DND-41 (cell line): Measurements from ENCODE around the gene OCA2.
A peak's percentile ranks its signal among the peaks of the same experiment; 100 is the strongest.

Source experiments
- ATAC-seq: fragments of 200-7000 bp; cut with Tn5 transposase; 3 replicates; pipeline ENCODE4 v1.9.1; 2021; ENCODE audit warnings: low read depth; ENCODE audit not compliant: insufficient read depth
- DNase-seq: peaks from one replicate; pipeline ENCODE4 v3.0.0-alpha.2; 2020
- H2AFZ ChIP-seq: 2 replicates; pipeline ENCODE4 v1.6.0; 2012; ENCODE audit warnings: low read depth, low read length
- H3K27ac ChIP-seq: 2 replicates; pipeline ENCODE4 v1.5.1; 2012; ENCODE audit warnings: low read length, inconsistent platforms
- H3K27me3 ChIP-seq: fragments of 200-600 bp; sonication (generic); 2 replicates; pipeline ENCODE4 v1.6.0; 2012; ENCODE audit warnings: low read length, mild to moderate bottlenecking, inconsistent platforms; ENCODE audit not compliant: insufficient read depth, poor library complexity
- H3K36me3 ChIP-seq: 2 replicates; pipeline ENCODE4 v1.5.1; 2012; ENCODE audit warnings: low read length, inconsistent platforms; ENCODE audit not compliant: insufficient read depth
- H3K4me1 ChIP-seq: 2 replicates; pipeline ENCODE4 v1.5.1; 2012; ENCODE audit warnings: mild to moderate bottlenecking, low read length; ENCODE audit not compliant: insufficient read depth
- H3K4me2 ChIP-seq: 2 replicates; pipeline ENCODE4 v1.6.0; 2012; ENCODE audit warnings: mild to moderate bottlenecking, moderate library complexity, low read length, inconsistent platforms; ENCODE audit not compliant: insufficient read depth
- H3K4me3 ChIP-seq, 2 experiments: fragments of 200-600 bp in 1 of 2; shearing (Covaris generic) in 1 of 2; 2 replicates each; pipeline ENCODE4 v1.5.1; 2012 to 2016; ENCODE audit warnings: inconsistent platforms in 2 of 2, low read length in 2 of 2, mild to moderate bottlenecking in 2 of 2, low read depth in 1 of 2, moderate library complexity in 1 of 2
- H3K79me2 ChIP-seq: 2 replicates; pipeline ENCODE4 v1.6.0; 2012; ENCODE audit warnings: low read length, inconsistent platforms; ENCODE audit not compliant: insufficient read depth
- H3K9ac ChIP-seq: 2 replicates; pipeline ENCODE4 v1.6.0; 2012; ENCODE audit warnings: low read depth, mild to moderate bottlenecking, inconsistent platforms, low read length, moderate library complexity
- H3K9me3 ChIP-seq: 2 replicates; pipeline ENCODE4 v1.5.1; 2012; ENCODE audit warnings: low read length, moderate library complexity, mild to moderate bottlenecking, inconsistent platforms; ENCODE audit not compliant: insufficient read depth, severe bottlenecking
- H4K20me1 ChIP-seq: 2 replicates; pipeline ENCODE4 v1.6.0; 2012; ENCODE audit warnings: low read length; ENCODE audit not compliant: insufficient read depth
- EZH2 ChIP-seq: IDR thresholded peaks from 3 replicates; pipeline ENCODE4 v1.6.1; 2012; ENCODE audit warnings: borderline replicate concordance, low read depth, mild to moderate bottlenecking, moderate library complexity, low read length, inconsistent platforms; ENCODE audit not compliant: severe bottlenecking
- TF ChIP-seq, protein P1 (sequence below): IDR thresholded peaks from 2 replicates; pipeline ENCODE4 v1.5.1; 2012; ENCODE audit warnings: borderline replicate concordance, low read length, moderate library complexity, mild to moderate bottlenecking; ENCODE audit not compliant: poor library complexity, severe bottlenecking; ENCODE audit errors: extremely low read depth

The OCA2 gene

GRCh38 chr15:28106294-28107110 lies 7.4 kb upstream of the OCA2 start:
- no peaks in the 10 kb centered on the region; the same call in 1 of the 2 replicates for H4K20me1 ChIP-seq
- no peaks in the 10 kb centered on the region for H3K9me3 ChIP-seq
- TF ChIP-seq EZH2: no peak
- TF ChIP-seq, protein P1, sequence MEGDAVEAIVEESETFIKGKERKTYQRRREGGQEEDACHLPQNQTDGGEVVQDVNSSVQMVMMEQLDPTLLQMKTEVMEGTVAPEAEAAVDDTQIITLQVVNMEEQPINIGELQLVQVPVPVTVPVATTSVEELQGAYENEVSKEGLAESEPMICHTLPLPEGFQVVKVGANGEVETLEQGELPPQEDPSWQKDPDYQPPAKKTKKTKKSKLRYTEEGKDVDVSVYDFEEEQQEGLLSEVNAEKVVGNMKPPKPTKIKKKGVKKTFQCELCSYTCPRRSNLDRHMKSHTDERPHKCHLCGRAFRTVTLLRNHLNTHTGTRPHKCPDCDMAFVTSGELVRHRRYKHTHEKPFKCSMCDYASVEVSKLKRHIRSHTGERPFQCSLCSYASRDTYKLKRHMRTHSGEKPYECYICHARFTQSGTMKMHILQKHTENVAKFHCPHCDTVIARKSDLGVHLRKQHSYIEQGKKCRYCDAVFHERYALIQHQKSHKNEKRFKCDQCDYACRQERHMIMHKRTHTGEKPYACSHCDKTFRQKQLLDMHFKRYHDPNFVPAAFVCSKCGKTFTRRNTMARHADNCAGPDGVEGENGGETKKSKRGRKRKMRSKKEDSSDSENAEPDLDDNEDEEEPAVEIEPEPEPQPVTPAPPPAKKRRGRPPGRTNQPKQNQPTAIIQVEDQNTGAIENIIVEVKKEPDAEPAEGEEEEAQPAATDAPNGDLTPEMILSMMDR: no peak
- no peak overlapping the region for H3K4me3 ChIP-seq
- no peak overlapping the region for H3K4me2 ChIP-seq
- no peak overlapping the region for H3K27ac ChIP-seq
- peak; percentile 35; the same call in 1 of the 3 replicates for ATAC-seq
- H2AFZ ChIP-seq: no peak overlapping the region
- H3K27me3 ChIP-seq: no peaks in the 10 kb centered on the region
- no peak for DNase-seq
- no peak overlapping the region for H3K9ac ChIP-seq
- H3K4me1 ChIP-seq: no peaks in the 10 kb centered on the region
- H3K79me2 ChIP-seq: no peaks in the 10 kb centered on the region
- H3K36me3 ChIP-seq: peaks cover 3% of the 10 kb centered on the region

- Histone ChIP-seq H3K36me3 (no peaks in the 10 kb centered on the region; the same call in 1 of the 2 replicates), H2AFZ (no peak overlapping the region), H3K4me2 (no peak overlapping the region), H3K27me3 (no peaks in the 10 kb centered on the region), H3K4me3 (no peak overlapping the region), H3K79me2 (no peaks in the 10 kb centered on the region), H3K27ac (no peak overlapping the region), H3K4me1 (no peaks in the 10 kb centered on the region), H3K9ac (no peak overlapping the region), H3K9me3 (no peaks in the 10 kb centered on the region), H4K20me1 (no peaks in the 10 kb centered on the region)
- ATAC-seq: no peak
- TF ChIP-seq, protein P1: no peak
- TF ChIP-seq EZH2: no peak
- no peak for DNase-seq
These were observed 6.7 kb upstream of the OCA2 start for GRCh38 chr15:28105793-28106192.

GRCh38 chr15:28105224-28105791 lies 6.2 kb upstream of the OCA2 start:
- H4K20me1 ChIP-seq: no peaks in the 10 kb centered on the region
- no peak overlapping the region for H2AFZ ChIP-seq
- H3K27ac ChIP-seq: no peak overlapping the region
- no peak overlapping the region for H3K9ac ChIP-seq
- no peaks in the 10 kb centered on the region for H3K4me1 ChIP-seq
- H3K4me3 ChIP-seq: no peak overlapping the region
- H3K27me3 ChIP-seq: no peaks in the 10 kb centered on the region
- ATAC-seq (no peak), DNase-seq (no peak)
- no peak overlapping the region for H3K4me2 ChIP-seq
- no peaks in the 10 kb centered on the region for H3K79me2 ChIP-seq
- H3K36me3 ChIP-seq: no peaks in the 10 kb centered on the region
- TF ChIP-seq EZH2: no peak
- TF ChIP-seq, protein P1: no peak
- H3K9me3 ChIP-seq: no peaks in the 10 kb centered on the region
